NCI-H510A treated with DMSO at 0.1 percent for 48 hours (cell line): ENCODE results near the gene TBC1D12.

Source experiments
- DNase-seq: peaks from one replicate; lab custom pipeline; 2025; lab: John Stamatoyannopoulos, UW

The TBC1D12 gene

GRCh38 chr10:94407668-94408067 lies 5.3 kb downstream of the TBC1D12 start:
- DNase-seq, result no peak

- DNase-seq, result no peak
Observed at GRCh38 chr10:94409021-94409657, 6.8 kb downstream of the TBC1D12 start.

GRCh38 chr10:94411304-94411703 lies 9.0 kb downstream of the TBC1D12 start:
- no peak for DNase-seq

GRCh38 chr10:94412449-94412848 lies 10.1 kb downstream of the TBC1D12 start:
- DNase-seq, result no peak

- no peak for DNase-seq
Observed at GRCh38 chr10:94413361-94413760, 11.0 kb downstream of the TBC1D12 start.

GRCh38 chr10:94416896-94417295 lies 14.6 kb downstream of the TBC1D12 start:
- no peak for DNase-seq

GRCh38 chr10:94417321-94417720 lies 15.0 kb downstream of the TBC1D12 start:
- DNase-seq, result no peak

GRCh38 chr10:94420516-94420915 lies 18.2 kb downstream of the TBC1D12 start:
- no peak for DNase-seq

- no peak for DNase-seq
Observed at GRCh38 chr10:94420998-94421528, 18.7 kb downstream of the TBC1D12 start.

- no peak for DNase-seq
Observed at GRCh38 chr10:94423627-94424026, 21.3 kb downstream of the TBC1D12 start.

GRCh38 chr10:94424714-94425337 lies 22.5 kb downstream of the TBC1D12 start:
- no peak for DNase-seq

- no peak for DNase-seq
Observed at GRCh38 chr10:94425942-94426341, 23.6 kb downstream of the TBC1D12 start.

GRCh38 chr10:94427166-94427565 lies 24.8 kb downstream of the TBC1D12 start:
- DNase-seq, result no peak

GRCh38 chr10:94428766-94429707 lies 26.7 kb downstream of the TBC1D12 start:
- DNase-seq, result no peak

GRCh38 chr10:94430701-94431100 lies 28.4 kb downstream of the TBC1D12 start:
- no peak for DNase-seq

GRCh38 chr10:94432443-94432842 lies 30.1 kb downstream of the TBC1D12 start:
- DNase-seq, result no peak

- no peak for DNase-seq
Observed at GRCh38 chr10:94439275-94439861, 37.0 kb downstream of the TBC1D12 start.

GRCh38 chr10:94440096-94440495 lies 37.8 kb downstream of the TBC1D12 start:
- DNase-seq, result no peak

GRCh38 chr10:94443047-94443446 lies 40.7 kb downstream of the TBC1D12 start:
- no peak for DNase-seq

GRCh38 chr10:94443549-94443948 lies 41.2 kb downstream of the TBC1D12 start:
- no peak for DNase-seq

- no peak for DNase-seq
Observed at GRCh38 chr10:94450782-94451181, 48.4 kb downstream of the TBC1D12 start.

- no peak for DNase-seq
Observed at GRCh38 chr10:94451883-94452519, 49.7 kb downstream of the TBC1D12 start.
